Neural progenitor cell (in vitro differentiated cells): Measurements from ENCODE around the gene AKT1.

ENCODE experiments used
- CTCF ChIP-seq: fragments of 200-600 bp; sonication (generic); IDR thresholded peaks from 2 replicates; pipeline ENCODE4 v1.5.1; 2017; ENCODE audit warnings: antibody characterized with exemption, mild to moderate bottlenecking
- EZH2phosphoT487 ChIP-seq: fragments of 200-600 bp; sonication (generic); IDR thresholded peaks from 2 replicates; pipeline ENCODE4 v1.6.1; 2017; ENCODE audit warnings: antibody characterized with exemption

- peak; percentile 84 for TF ChIP-seq CTCF
- TF ChIP-seq EZH2phosphoT487: no peak
Observed at GRCh38 chr14:104768437-104769323, 26.9 kb downstream of the AKT1 start.
